ES-I3 (cell line): ENCODE measurements around the gene RASL11A.
"Not testable (repeated sequence)": the region's sequence is repeated elsewhere in the genome, so short reads cannot be mapped to it uniquely, and the experiment has no call there.

ENCODE experiments used
- H3K36me3 ChIP-seq: 2 replicates; pipeline ENCODE4 v1.6.1; 2013; ENCODE audit warnings: mild to moderate bottlenecking, low read length, control low read depth, moderate library complexity; ENCODE audit not compliant: insufficient read depth
- H3K4me1 ChIP-seq: 2 replicates; pipeline ENCODE4 v1.6.1; 2013; ENCODE audit warnings: mild to moderate bottlenecking, control low read depth, low read length; ENCODE audit not compliant: insufficient read depth
- H3K9ac ChIP-seq: 2 replicates; pipeline ENCODE4 v1.6.1; 2013; ENCODE audit warnings: low read depth, mild to moderate bottlenecking, low read length, moderate library complexity
- H3K9me3 ChIP-seq: 2 replicates; pipeline ENCODE4 v1.6.1; 2013; ENCODE audit warnings: mild to moderate bottlenecking, low read length, moderate library complexity; ENCODE audit not compliant: control insufficient read depth, insufficient read depth

RASL11A gene, protein sequence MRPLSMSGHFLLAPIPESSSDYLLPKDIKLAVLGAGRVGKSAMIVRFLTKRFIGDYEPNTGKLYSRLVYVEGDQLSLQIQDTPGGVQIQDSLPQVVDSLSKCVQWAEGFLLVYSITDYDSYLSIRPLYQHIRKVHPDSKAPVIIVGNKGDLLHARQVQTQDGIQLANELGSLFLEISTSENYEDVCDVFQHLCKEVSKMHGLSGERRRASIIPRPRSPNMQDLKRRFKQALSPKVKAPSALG

DNA sequence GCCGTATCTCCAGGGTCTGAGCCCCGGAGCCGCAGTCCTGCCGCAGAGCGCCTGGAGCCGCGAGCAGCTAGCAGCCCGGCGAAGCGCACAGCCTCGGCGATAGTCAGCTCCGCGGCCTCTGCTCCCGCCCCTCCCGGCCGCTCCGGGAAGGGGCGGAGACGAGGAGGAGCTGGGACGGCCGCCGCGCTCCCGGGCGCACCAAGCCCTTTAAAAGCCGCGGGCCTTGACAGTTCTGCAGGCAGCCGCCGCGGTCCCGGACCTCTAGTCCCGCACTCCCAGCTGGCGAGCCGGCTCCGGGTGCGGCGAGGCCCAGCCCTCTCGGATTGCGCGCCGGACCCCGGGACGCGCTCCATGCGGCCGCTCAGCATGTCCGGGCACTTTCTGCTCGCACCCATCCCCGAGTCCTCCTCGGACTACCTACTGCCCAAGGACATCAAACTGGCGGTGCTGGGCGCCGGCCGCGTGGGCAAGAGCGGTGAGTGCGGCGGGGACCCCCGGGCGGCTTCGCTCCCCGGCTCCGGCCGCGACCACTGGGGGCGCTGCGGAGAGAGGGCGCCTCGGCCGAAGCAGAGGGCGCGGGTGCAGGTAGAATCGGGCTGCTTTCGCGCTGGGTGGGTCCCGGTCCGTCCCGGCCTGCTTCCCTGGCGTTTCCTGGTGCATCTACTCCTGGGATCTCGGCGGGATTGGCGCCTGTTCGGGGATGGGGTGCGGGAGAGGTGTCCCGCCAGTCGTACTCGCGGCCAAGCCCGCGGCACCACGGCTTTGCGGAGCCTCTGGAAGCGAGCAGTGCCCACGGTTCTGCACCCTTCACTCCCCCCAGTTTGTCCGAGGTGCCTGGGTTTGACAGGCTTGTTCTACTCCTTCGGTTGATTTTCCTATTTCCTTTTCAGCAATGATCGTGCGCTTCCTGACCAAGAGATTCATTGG, at the start of gene RASL11A:
Gene RASL11A (plus strand): TSS at position 237 of the 927 bp plus-strand sequence. CDS start 115 bp downstream, at position 352.
- Histone ChIP-seq H3K9ac (peak within 1 kb of the TSS; percentile 88), H3K4me1 (no peaks in the 10 kb centered on the region), H3K9me3 (no peaks in the 10 kb centered on the region), H3K36me3 (no peaks in the 10 kb centered on the region)

DNA sequence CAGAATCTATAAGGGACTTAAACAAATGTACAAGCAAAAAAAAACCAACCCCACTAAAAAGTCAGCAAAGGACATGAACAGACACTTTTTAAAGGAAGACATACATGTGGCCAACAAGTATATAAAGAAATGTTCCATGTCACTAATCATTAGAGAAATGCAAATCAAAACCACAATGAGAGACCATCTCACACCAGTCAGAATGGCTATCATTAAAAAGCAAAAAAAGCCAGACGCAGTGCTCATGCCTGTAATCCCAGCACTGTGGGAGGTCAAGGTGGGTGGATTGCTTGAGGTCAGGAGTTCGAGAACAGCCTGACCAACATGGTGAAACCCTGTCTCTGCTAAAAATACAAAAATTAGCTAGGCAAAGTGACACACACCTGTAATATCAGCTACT, 48.5 kb upstream of the RASL11A start:
- H3K9me3 ChIP-seq, H3K9ac ChIP-seq, H3K36me3 ChIP-seq, H3K4me1 ChIP-seq: not testable (repeated sequence)

DNA sequence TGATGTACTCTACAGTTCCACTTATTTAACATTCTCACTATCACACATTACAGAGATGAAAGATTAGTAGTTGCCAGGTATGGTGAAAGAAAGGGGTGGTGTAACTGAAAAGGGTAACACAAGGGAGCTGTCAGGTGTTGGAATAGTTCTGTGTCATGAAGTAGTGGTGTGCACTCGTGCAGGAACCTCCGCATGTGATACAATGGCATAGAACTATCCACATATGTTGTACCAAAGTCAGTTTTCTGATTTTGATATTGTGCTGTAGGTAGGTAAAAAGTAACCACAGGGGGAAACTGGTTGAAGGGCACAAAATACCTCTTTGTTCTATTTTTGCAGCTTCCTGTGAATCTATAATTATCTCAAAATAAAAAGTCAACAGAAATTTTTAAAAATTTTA, 43.6 kb upstream of the RASL11A start:
- Histone ChIP-seq H3K9me3 (peaks cover 3% of the 10 kb centered on the region; the same call in 1 of the 2 replicates), H3K4me1 (no peaks in the 10 kb centered on the region), H3K36me3 (no peaks in the 10 kb centered on the region), H3K9ac (no peak overlapping the region)

DNA sequence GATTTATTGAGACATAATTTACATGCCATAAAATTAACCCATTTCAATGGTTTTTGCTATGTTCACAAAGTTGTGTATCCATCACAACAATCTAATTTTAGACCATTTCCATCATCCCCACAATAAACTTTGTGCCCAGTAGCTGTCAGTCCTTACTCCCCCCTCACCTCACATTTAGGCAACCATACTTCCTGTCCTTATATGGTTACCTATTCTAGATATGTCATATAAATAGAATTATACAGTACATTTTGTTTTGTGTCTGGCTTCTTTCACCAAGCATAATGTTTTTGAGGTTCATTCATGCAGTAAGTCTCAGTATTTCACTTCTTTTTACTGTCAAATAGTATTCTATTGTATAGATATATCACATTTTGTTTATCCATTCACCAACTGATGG, 42.5 kb upstream of the RASL11A start:
- Histone ChIP-seq H3K36me3 (no peaks in the 10 kb centered on the region), H3K4me1 (no peaks in the 10 kb centered on the region), H3K9ac (no peak overlapping the region), H3K9me3 (peaks cover 7% of the 10 kb centered on the region)

DNA sequence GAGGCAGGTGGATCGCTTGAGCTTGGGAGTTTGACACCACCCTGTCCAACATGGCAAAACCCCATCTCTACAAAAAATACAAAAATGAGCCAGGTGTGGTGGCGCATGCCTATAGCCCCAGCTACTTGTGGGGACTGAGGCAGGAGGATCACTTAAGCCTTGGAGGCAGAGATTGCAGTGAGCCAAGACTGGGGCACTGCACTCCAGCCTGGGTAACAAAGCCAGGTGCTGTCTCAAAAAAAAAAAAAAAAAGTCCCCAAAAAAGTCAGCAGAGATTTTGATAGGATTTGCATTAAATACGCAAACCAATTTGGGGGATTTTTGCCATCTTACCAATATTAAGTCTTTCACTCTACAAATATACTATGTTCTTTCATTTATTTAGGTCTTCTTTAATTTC, 41.0 kb upstream of the RASL11A start:
- H3K36me3 ChIP-seq = no peaks in the 10 kb centered on the region
- no peak overlapping the region for H3K9ac ChIP-seq
- no peaks in the 10 kb centered on the region for H3K4me1 ChIP-seq
- peaks cover 7% of the 10 kb centered on the region for H3K9me3 ChIP-seq

DNA sequence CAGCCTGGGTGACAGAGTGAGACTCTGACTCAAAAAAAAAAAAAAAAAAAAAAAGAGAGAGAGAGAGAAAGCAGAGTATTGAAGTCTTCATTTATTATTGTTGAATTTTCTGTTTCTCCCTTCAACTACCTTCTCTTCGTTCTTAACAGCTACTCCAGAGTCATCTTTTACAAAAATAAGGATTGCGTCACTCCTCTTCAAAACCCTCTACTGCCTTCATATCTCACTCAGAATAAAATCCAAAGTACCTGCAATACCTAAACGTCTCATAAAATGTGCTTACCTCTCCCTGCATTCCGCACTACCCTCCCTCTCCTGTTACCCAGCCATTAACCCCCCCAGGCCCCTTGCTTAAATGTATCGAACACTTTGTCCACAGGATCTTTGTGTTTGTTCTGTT, 36.7 kb upstream of the RASL11A start:
- Histone ChIP-seq H3K9ac (no peak overlapping the region), H3K9me3 (peaks cover 6% of the 10 kb centered on the region), H3K4me1 (no peaks in the 10 kb centered on the region), H3K36me3 (no peaks in the 10 kb centered on the region)

DNA sequence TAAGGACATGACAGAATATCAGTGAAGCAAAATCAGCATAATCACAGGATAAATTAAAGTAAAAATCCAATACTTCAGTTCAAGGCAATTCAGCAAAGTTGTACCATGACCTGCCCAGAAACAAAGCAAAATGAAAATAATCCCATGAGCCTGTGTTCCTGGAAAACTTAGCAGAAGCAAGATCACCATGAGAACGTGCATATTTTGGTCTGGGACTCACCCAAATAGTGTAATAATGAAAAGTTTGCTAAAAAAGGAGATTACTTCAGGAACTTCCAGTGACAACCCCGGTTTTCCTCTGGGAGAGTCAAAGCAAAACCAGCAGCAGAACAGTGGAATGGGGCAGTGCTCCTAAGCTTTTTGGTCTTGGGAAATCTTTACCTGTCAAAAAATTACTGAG, 34.2 kb upstream of the RASL11A start:
- Histone ChIP-seq H3K9me3 (peaks cover 4% of the 10 kb centered on the region), H3K9ac (no peak overlapping the region), H3K36me3 (no peaks in the 10 kb centered on the region), H3K4me1 (no peaks in the 10 kb centered on the region)

DNA sequence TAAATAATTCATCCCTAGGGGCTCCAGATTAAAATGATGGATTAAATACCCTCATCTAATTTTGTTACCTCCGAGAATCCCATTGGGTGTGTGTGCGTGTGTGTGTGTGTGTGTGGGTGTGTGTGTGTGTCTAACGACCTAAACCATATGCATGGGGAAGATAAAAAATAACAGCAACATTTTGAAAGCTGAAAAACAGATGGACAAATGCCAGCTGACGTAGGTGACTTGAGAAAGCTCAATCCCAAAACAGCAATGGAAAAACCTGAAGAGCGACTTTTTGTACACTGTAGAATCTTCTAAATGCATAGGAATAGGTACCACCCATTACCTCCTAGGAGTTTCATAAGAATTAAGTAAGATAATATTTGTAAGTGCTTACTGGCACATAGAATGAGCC, 27.9 kb upstream of the RASL11A start:
- no peaks in the 10 kb centered on the region for H3K9me3 ChIP-seq
- H3K9ac ChIP-seq = no peak overlapping the region
- H3K36me3 ChIP-seq = 0 out of 2 replicates have a peak, but pooled peaks cover 2% of the 10 kb centered on the region
- H3K4me1 ChIP-seq = 0 out of 2 replicates have a peak, but pooled peaks cover 11% of the 10 kb centered on the region

DNA sequence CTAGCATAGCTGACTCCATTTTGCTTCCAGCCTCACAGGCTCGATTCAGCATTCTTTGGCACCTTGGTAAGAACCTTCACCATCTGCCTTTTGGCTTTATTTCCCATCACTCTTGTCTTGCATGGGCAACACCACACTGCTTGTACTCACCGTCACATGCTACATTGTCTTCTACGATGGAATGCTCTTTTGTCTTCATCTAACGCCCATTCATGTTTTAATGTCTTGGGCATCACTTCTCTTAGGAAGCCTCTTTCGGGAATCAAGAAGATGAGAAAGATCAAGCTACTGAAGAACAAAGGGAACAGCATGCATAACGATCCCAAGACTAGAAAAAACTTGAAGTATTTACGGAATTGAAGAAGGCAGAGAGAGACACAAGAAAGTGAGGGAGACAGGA, 25.0 kb upstream of the RASL11A start:
- Histone ChIP-seq H3K4me1 (0 out of 2 replicates have a peak, but pooled peaks cover 11% of the 10 kb centered on the region), H3K36me3 (0 out of 2 replicates have a peak, but pooled peaks cover 2% of the 10 kb centered on the region), H3K9me3 (no peaks in the 10 kb centered on the region), H3K9ac (no peak overlapping the region)

DNA sequence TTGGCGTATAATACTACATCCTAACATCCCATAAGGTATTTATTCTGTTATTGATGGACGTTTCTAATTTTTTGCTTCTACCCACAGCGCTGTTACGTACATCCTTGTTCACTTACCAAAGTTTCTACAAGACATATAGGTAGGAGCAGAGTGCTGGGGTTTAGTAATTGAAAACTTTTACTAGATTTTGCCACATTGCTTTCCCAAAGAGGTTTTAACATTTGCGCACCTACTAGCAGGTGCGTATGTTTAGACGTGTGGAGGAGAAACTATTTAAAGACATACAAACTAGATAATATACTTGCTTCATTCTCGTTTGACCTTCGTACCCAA, 19.8 kb upstream of the RASL11A start:
- peak overlapping the region; percentile 98 for H3K9ac ChIP-seq
- H3K36me3 ChIP-seq = peaks cover 16% of the 10 kb centered on the region
- H3K4me1 ChIP-seq = 0 out of 2 replicates have a peak, but pooled peaks cover 7% of the 10 kb centered on the region
- H3K9me3 ChIP-seq = no peaks in the 10 kb centered on the region

DNA sequence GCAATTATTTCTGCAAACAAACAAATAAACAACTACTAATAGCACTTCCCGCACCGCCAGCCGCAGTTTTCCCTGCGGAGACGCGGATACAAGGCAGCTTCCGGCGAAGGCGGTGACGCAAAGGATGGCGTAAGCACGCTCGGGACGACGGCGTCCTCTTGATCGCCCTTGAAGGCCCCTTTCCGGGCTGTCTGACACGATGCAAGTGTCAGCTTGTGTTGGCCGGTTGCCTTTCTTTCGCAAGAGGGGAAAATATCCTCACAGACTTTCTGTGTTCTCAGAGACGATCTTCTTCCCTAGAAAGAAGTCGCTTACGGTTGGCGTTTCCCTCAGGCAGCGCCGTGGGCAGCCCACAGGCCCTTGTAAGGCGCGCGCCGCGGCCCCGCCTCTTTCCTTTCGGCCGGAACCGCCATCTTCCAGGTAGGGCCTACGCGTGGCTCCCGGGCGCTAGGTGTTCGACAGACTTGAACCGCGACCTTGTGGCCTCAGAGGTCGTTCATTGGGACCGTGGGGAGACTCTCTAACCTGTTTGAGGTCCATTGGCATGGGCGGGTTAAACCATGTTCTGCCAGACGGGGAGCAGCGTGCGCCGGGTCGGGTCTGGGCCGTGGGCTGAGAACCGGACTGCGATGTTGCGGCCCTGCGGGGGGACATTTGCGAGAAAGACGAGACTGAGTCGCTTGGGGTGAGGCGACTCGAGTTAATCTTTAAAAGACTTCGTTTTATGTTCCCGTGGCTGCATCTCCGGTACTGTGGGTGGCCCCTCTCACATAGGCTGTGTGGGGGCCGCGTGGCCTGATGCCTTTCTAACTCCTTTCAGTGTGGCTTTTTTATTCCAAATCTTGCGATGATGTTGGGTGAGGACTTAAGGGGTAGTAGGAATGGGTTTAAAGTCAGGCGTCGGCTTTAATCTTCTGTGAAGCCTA, 19.2 kb upstream of the RASL11A start, which contains the start of gene RPL21:
Gene RPL21 (plus strand): TSS at position 393 of the 926 bp plus-strand sequence. CDS start 2,219 bp downstream, outside the sequence.
- H3K9ac ChIP-seq = peak within 1 kb of the TSS; percentile 98
- peaks cover 16% of the 10 kb centered on the region for H3K36me3 ChIP-seq
- no peaks in the 10 kb centered on the region for H3K9me3 ChIP-seq
- 0 out of 2 replicates have a peak, but pooled peaks cover 1% of the 10 kb centered on the region for H3K4me1 ChIP-seq

DNA sequence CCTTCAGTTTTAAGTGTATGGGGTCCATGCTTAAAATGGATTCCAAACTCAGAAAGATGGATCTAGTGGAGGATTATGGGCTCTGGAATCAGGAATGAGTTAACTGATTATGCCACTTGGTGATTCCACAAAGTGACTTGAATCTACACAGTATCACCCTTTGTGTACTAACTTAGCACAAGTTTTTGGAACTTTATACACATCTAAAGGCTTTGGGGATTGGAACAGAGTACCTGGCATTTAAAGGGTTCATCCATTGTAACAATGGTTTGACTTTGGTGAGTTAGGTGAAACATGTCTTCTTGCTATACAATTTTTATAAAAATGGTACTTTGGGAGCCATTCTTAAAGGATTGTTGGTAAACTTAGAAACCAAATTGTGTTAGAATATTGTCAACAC, 18.2 kb upstream of the RASL11A start:
- Histone ChIP-seq H3K36me3 (peaks cover 16% of the 10 kb centered on the region), H3K4me1 (no peaks in the 10 kb centered on the region), H3K9ac (peak overlapping the region; percentile 98), H3K9me3 (no peaks in the 10 kb centered on the region)

DNA sequence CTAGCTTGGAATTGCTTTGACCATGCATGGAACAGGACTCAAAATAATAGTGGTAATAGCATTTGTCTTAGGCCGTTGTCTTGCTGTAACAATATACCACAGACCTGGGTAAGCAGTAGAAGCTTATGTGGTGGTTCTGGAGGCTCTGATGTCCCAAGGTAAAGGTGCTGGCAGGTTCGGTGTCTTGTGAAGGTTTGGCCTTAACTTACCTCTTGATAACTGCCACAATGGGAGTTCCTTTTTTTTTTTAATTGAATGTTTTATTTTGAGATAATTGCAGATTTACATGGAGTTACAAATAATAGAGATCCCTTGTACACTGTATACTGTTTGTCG, 13.4 kb upstream of the RASL11A start:
- peaks cover 23% of the 10 kb centered on the region for H3K36me3 ChIP-seq
- H3K9ac ChIP-seq = no peak overlapping the region
- H3K4me1 ChIP-seq = peaks cover 6% of the 10 kb centered on the region; the same call in 1 of the 2 replicates
- no peaks in the 10 kb centered on the region for H3K9me3 ChIP-seq

DNA sequence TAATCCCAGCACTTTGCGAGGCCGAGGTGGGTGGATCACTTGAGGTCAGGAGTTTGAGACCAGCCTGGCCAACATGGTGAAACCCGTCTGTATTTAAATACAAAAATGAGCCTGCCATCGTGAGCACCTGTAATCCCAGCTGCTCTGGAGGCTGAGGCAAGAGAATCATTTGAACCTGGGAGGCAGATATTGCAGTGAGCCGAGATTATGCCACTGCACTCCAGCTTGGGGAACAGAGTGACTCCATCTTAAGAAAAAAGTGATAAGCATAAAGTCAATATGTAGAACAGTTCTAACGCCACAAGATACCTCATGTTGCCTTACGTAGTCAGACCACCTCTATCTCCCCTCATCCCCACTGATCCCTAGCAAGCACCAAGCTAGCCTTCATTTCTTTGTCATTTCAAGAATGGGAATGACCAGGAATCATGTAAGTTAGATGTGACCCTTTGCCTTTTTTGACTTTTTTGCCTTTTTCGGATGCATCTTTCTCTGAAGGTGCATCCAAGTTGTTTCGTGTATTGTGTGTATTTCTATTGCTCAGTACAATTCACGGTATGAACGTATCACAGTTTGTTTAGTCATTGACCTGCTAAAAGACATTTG, 12.9 kb upstream of the RASL11A start:
- Histone ChIP-seq H3K4me1 (peaks cover 6% of the 10 kb centered on the region; the same call in 1 of the 2 replicates), H3K9ac (no peak overlapping the region), H3K36me3 (peaks cover 23% of the 10 kb centered on the region), H3K9me3 (no peaks in the 10 kb centered on the region)
